HepG2 (cell line): Measurements from ENCODE around the gene PTPRU.

Experiments
- CREB1 ChIP-seq, 2 experiments: fragments of 450-650 bp in 1 of 2; IDR thresholded peaks; 2 replicates each; pipeline ENCODE4 v1.6.1; 2016 to 2017; ENCODE audit warnings: control low read depth in 1 of 2, mild to moderate bottlenecking in 1 of 2, missing compliant biosample characterization in 1 of 2, missing genetic modification characterization in 1 of 2
- MAFK ChIP-seq, 2 experiments: IDR thresholded peaks in 1 of 2; conservative IDR thresholded peaks in 1 of 2; 2 replicates each; pipeline ENCODE4 v1.6.1; 2011; ENCODE audit warnings: improper control_type of control experiment in 2 of 2, low read length in 2 of 2
- RFX5 ChIP-seq: IDR thresholded peaks from 2 replicates; pipeline ENCODE4 v1.6.1; 2011; ENCODE audit warnings: low read depth, low read length, improper control_type of control experiment
- SMAD3 ChIP-seq: sonication (generic); formaldehyde crosslinking; IDR thresholded peaks from 2 replicates; pipeline ENCODE4 v1.4.0; 2020; ENCODE audit warnings: missing genetic modification reagents

- no peak for TF ChIP-seq CREB1 (IDR thresholded peaks at IDR 0.05)
- TF ChIP-seq CREB1 (CRISPR knock-in tag; IDR thresholded peaks at IDR 0.05) = no peak
- TF ChIP-seq SMAD3 (CRISPR knock-in tag) = no peak
- no peak for TF ChIP-seq RFX5
- TF ChIP-seq MAFK (conservative IDR thresholded peaks at IDR 0.05 in 1 of 2, IDR thresholded peaks at IDR 0.05 in 1 of 2; ENCODE audit: low read length in 2 of 2) = no peak
These were observed 33.1 kb downstream of the PTPRU start for GRCh38 chr1:29269382-29269781.
